GM10266 (cell line): ENCODE results near the gene CPXM2.

Experiments
- DNase-seq: peaks from one replicate; pipeline ENCODE4 v3.0.0; 2012; ENCODE audit errors: extremely low spot score
- TF ChIP-seq, protein P1 (sequence below): IDR thresholded peaks from 2 replicates; pipeline ENCODE4 v1.5.1; 2012; ENCODE audit warnings: mild to moderate bottlenecking, low read depth; ENCODE audit not compliant: control insufficient read depth, insufficient read depth; ENCODE audit errors: missing control alignments

The CPXM2 gene

DNA sequence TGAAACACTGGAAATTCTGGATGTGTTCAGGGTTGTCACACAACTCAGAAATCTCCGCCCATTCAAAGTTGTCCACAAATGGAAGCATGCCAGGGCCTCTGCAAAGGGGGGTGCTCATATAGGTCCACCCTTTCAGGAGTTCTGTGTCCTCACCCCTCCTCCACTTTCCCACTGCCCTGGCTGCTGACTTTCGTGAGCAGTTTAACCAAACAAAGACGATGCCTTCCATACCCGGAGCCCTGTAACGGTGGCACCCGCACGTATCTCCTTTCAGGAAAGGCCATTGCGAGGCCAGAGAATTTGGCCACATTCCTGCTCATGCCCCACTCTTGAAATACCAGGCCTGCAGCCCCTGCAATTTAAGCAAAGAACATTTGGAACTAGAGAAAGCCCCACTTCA, 1.4 kb downstream of the CPXM2 start:
- no peak for DNase-seq
- TF ChIP-seq, protein P1, sequence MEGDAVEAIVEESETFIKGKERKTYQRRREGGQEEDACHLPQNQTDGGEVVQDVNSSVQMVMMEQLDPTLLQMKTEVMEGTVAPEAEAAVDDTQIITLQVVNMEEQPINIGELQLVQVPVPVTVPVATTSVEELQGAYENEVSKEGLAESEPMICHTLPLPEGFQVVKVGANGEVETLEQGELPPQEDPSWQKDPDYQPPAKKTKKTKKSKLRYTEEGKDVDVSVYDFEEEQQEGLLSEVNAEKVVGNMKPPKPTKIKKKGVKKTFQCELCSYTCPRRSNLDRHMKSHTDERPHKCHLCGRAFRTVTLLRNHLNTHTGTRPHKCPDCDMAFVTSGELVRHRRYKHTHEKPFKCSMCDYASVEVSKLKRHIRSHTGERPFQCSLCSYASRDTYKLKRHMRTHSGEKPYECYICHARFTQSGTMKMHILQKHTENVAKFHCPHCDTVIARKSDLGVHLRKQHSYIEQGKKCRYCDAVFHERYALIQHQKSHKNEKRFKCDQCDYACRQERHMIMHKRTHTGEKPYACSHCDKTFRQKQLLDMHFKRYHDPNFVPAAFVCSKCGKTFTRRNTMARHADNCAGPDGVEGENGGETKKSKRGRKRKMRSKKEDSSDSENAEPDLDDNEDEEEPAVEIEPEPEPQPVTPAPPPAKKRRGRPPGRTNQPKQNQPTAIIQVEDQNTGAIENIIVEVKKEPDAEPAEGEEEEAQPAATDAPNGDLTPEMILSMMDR, result no peak

DNA sequence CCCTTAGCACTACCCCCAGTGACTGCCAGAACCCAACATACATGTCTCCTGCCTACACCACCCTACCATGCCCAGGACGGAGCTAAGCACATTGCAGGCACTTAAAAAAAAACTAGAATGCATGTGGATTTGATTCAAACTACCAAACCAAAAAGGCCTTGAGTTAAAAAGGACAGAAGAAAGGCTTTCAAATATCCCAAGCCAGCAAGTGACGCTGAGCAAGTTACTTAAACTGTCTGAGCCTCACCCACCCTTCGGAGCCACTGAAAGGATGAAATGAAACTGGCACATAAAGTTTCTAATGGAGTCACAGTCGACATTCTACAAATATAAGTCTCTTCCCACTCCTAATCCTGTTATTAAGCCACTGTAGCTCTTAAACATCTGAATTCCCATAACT, 1.8 kb downstream of the CPXM2 start:
- DNase-seq, result no peak
- TF ChIP-seq, protein P1, result no peak

DNA sequence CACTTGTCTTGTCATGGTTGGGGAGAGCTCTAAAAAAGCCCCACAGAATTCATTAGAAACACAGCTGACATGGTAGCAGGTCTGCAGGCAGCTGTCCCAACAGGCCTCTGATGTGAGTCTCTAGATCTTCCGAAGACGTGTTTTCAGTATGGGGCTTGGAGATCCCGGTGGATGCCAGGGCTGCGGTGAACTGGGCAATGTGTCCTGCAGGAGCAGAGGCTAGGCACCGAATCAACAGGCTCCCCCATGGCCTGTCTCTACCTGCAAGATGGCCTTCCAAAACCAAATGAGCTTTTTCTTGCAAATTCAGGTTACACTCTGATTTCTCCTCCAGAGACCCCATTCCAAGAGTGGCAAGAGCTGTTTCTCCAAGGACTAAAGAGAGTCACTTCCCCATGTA, 2.9 kb downstream of the CPXM2 start:
- no peak for DNase-seq
- TF ChIP-seq, protein P1, result no peak

DNA sequence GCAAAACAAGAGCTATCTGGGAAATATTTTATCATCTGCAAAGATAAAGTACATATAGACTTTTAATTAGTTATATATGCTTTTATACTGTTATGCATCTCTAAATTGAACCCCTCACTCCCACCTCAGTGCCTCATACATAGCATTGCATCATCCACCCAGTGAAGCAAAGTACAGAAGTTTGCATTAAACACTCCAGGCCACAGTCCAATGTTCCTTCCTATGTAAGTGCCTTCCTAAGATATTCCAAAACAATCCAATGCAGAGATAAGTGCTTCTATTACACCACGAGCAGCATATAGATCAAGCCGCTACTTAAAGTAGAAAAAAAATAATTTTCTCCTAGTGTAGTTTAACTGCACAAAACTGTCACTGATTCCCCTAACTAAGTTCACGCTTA, 3.4 kb downstream of the CPXM2 start:
- TF ChIP-seq, protein P1, result no peak
- DNase-seq, result no peak

DNA sequence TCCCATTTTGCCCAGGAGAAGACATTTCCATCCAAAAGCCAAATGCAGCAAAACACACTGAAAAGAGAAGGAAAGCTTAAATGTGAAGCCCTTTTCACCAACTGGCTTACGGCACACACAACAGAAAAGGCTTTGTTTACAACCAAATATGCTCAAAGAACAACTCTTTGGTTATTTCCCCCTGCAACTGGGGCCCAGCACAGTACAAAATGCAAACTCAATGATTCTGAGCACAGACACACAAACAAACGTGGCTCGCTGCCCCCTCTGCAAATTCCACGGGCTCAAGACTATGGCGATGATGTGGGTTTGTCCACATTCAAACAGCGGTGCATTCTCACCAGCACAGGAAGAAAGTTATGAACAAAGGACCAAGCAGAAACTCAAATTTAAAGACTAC, 5.3 kb downstream of the CPXM2 start:
- DNase-seq, result no peak
- TF ChIP-seq, protein P1, result no peak

DNA sequence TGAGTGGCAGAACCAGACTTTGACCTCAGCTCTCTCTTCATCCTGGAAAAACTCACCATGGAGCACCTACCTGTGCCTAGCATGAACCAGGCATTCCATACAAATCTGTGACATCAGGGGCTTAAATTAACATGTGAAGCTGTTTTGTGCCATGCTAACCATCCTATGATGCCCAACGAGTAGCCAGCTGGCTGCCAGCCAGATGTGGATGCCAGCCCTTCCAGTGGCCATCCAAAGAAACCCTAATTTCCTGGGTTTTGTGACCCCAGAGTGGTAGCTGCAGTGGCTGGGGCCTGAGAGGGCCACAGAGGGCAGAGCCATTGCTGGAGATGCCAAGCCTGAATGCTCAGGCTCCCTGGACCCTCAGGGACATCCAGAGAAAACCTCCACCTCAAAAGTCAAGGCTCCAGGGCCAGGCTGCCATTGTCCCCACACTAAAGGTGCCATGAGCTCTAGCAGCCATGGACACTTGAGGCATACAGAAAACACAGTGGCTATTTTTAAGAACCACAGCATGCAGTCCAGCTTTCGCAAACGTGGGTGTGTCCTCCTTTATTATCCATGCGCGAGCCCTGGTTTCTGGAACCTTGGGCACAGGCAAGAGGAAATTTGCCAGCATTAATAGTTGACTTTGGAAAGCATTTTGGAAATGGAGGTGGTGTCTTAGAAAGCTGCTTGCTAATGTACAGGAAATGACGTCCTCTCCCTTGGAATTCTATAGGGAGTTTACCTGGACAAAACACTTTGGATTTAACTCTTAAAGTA, 6.0 kb downstream of the CPXM2 start:
- no peak for DNase-seq
- TF ChIP-seq, protein P1, result no peak

DNA sequence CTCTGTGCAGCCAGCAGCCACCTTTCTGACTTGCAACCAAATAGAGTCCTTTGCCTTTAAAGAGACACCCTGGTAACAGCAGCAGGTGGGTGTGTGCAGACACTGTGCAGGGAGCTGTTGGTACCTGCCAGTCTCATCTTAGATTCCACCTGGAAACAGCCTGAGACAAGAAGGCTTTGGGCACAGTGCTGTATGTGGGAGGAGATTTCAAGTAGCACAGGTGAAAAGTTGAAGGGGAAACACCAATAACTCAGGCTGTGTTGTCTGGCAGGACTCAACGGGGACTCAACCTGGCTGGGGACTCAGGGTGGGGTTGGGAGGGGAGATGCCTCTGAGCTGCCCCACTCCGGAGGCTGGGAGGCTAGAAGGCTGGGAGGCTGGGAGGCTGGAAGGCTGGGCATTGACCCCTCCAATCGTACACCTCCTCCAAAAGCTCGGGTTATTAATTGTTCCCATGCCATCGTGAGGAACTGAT, 6.7 kb downstream of the CPXM2 start:
- no peak for DNase-seq
- TF ChIP-seq, protein P1, result no peak
